HG03469 (cell line): ENCODE data around the gene RRP1.

Experiments
- ATAC-seq: cut with Tn5 transposase; IDR thresholded peaks from one replicate; pipeline ENCODE4 v1.9.1; 2021; ENCODE audit warnings: mild to moderate bottlenecking, moderate library complexity, moderate number of reproducible peaks; ENCODE audit not compliant: unreplicated experiment

Gene RRP1

GRCh38 chr21:43758811-43759210, 30.6 kb upstream of the RRP1 start:
- ATAC-seq, result no peak

- no peak for ATAC-seq
Observed at GRCh38 chr21:43759651-43760050, 29.7 kb upstream of the RRP1 start.

GRCh38 chr21:43760391-43760958, 28.9 kb upstream of the RRP1 start:
- ATAC-seq, result no peak

GRCh38 chr21:43761886-43762285, 27.5 kb upstream of the RRP1 start:
- no peak for ATAC-seq

- ATAC-seq, result no peak
Observed at GRCh38 chr21:43762303-43763128, 26.9 kb upstream of the RRP1 start.

- ATAC-seq, result no peak
Observed at GRCh38 chr21:43763901-43764523, 25.4 kb upstream of the RRP1 start.

GRCh38 chr21:43764576-43765495, 24.5 kb upstream of the RRP1 start:
- no peak for ATAC-seq

- ATAC-seq, result no peak
Observed at GRCh38 chr21:43766734-43767497, 22.5 kb upstream of the RRP1 start.

GRCh38 chr21:43767498-43767983, 21.8 kb upstream of the RRP1 start:
- no peak for ATAC-seq

GRCh38 chr21:43767984-43768867, 21.2 kb upstream of the RRP1 start:
- ATAC-seq, result no peak

GRCh38 chr21:43768868-43769167, 20.6 kb upstream of the RRP1 start:
- no peak for ATAC-seq

GRCh38 chr21:43769325-43769958, 19.9 kb upstream of the RRP1 start:
- no peak for ATAC-seq

- no peak for ATAC-seq
Observed at GRCh38 chr21:43770066-43770655, 19.2 kb upstream of the RRP1 start.

- ATAC-seq, result no peak
Observed at GRCh38 chr21:43771199-43771675, 18.1 kb upstream of the RRP1 start.

GRCh38 chr21:43771698-43772424, 17.5 kb upstream of the RRP1 start:
- ATAC-seq, result no peak

GRCh38 chr21:43772425-43772821, 17.0 kb upstream of the RRP1 start:
- no peak for ATAC-seq

GRCh38 chr21:43774163-43774562, 15.2 kb upstream of the RRP1 start:
- ATAC-seq, result no peak

GRCh38 chr21:43775190-43775589, 14.2 kb upstream of the RRP1 start:
- ATAC-seq, result no peak
